Natural killer cell (primary cell): Measurements from ENCODE around the gene MAN1C1. TPM values are rescaled to one million over a fixed set of nuclear protein-coding genes. Genes with fewer than 3 reads are reported as not detected.
A peak's percentile ranks its signal among the peaks of the same experiment; 100 is the strongest.
"Not testable (repeated sequence)": the region's sequence is repeated elsewhere in the genome, so short reads cannot be mapped to it uniquely, and the experiment has no call there.

Source experiments
- ATAC-seq, 3 donors: fragments of 150-1000 bp in 2 of 3; fragments of 200-7000 bp in 1 of 3; cut with Tn5 transposase; 1 replicate in 1 of 3; 2 replicates in 2 of 3; pipeline ENCODE4 v1.10.0; 2021; ENCODE audit warnings: mild to moderate bottlenecking in 2 of 3, moderate library complexity in 2 of 3
- DNase-seq, 2 donors: peaks; one replicate each; pipeline versions ENCODE4 v3.0.0 to v3.0.0-alpha.2; 2013 to 2021; ENCODE audit warnings: mixed read lengths in 1 of 2
- H3K27ac ChIP-seq: one replicate; pipeline ENCODE4 v1.5.1; 2013; ENCODE audit warnings: mild to moderate bottlenecking, low read length
- H3K27me3 ChIP-seq: one replicate; pipeline ENCODE4 v1.6.1; 2013; ENCODE audit warnings: low read length; ENCODE audit not compliant: control insufficient read depth, insufficient read depth
- H3K36me3 ChIP-seq: one replicate; pipeline ENCODE4 v1.6.1; 2013; ENCODE audit warnings: low read length; ENCODE audit not compliant: control insufficient read depth, insufficient read depth
- H3K4me1 ChIP-seq: one replicate; pipeline ENCODE4 v1.6.1; 2013; ENCODE audit warnings: low read length; ENCODE audit not compliant: control insufficient read depth, insufficient read depth
- H3K4me3 ChIP-seq: one replicate; pipeline ENCODE4 v1.5.1; 2013; ENCODE audit warnings: low read length
- H3K9me3 ChIP-seq: one replicate; pipeline ENCODE4 v1.6.1; 2013; ENCODE audit warnings: low read length; ENCODE audit not compliant: control insufficient read depth, insufficient read depth
- H3K27ac Mint-ChIP-seq, 2 donors: one replicate each; pipeline ENCODE4 v1.8.0; 2022; ENCODE audit warnings: mild to moderate bottlenecking in 2 of 2, mixed read lengths in 2 of 2, moderate library complexity in 1 of 2
- H3K27me3 Mint-ChIP-seq, 2 donors: one replicate each; pipeline ENCODE4 v1.8.0; 2022; ENCODE audit warnings: low read depth in 2 of 2, mixed read lengths in 2 of 2
- H3K36me3 Mint-ChIP-seq: one replicate; pipeline ENCODE4 v1.8.0; 2022; ENCODE audit warnings: mixed read lengths
- H3K4me1 Mint-ChIP-seq, 2 donors: one replicate each; pipeline ENCODE4 v1.8.0; 2022; ENCODE audit warnings: mixed read lengths in 2 of 2
- H3K4me3 Mint-ChIP-seq: one replicate; pipeline ENCODE4 v1.8.0; 2022; ENCODE audit warnings: mild to moderate bottlenecking, moderate library complexity, mixed read lengths
- H3K9me3 Mint-ChIP-seq, 2 donors: one replicate each; pipeline ENCODE4 v1.8.0; 2022; ENCODE audit warnings: mixed read lengths in 2 of 2
- CTCF ChIP-seq: fragments of 200-600 bp; IDR thresholded peaks from one replicate; pipeline ENCODE4 v1.8.0; 2022; ENCODE audit warnings: antibody characterized with exemption
- WGBS: methylation state at CpG from one replicate; pipeline ENCODE4 v1.1.7; 2013; ENCODE audit warnings: missing lambda C conversion rate; ENCODE audit not compliant: insufficient coverage; 5-methylcytosine and 5-hydroxymethylcytosine counted together
- intact Hi-C: fragments of 100-400 bp; cut with micrococcal nuclease; formaldehyde crosslinking; loops from one replicate; pipeline ENCODE4 v1.14.2; 2022
- total RNA-seq, 4 donors: library from RNA; stranded (reverse); fragments of 120-200 nt in 1 of 4; gene quantifications; one replicate each; pipeline versions ENCODE4 v1.2.3 to v1.2.4, GENCODE V29; 2013 to 2022

Gene MAN1C1
- total RNA-seq, 3 donors from 2014 or later (not counting 1 experiment from before 2014, with no cell fraction given): 3.6 to 7.5 (median 7.1) TPM

GRCh38 chr1:25587290-25587689 is 29.3 kb upstream of the MAN1C1 start:
- Mint-ChIP-seq H3K27ac (no peak overlapping the region), H3K36me3 (no peaks in the 10 kb centered on the region), H3K4me3 (no peak overlapping the region), H3K4me1 (peaks cover 0 to 12% of the 10 kb centered on the region in 2 donors), H3K9me3 (no peaks in the 10 kb centered on the region), H3K27me3 (peaks cover 0 to 12% of the 10 kb centered on the region in 2 donors)
- no peak overlapping the region for H3K27ac ChIP-seq
- no peaks in the 10 kb centered on the region for H3K36me3 ChIP-seq
- no peaks in the 10 kb centered on the region for H3K27me3 ChIP-seq
- H3K9me3 ChIP-seq: no peaks in the 10 kb centered on the region
- 66% methylated on average over 8 of the region's 8 CpGs for WGBS
- no peak overlapping the region for H3K4me3 ChIP-seq
- intact Hi-C loops: no loop called here
- ATAC-seq: peak; percentile 30 to 52 (median 47)
- no peak for DNase-seq
- peaks cover 20% of the 10 kb centered on the region for H3K4me1 ChIP-seq
- no peak for TF ChIP-seq CTCF

- ATAC-seq, H3K9me3 ChIP-seq, H3K4me3 ChIP-seq, H3K9me3 Mint-ChIP-seq, DNase-seq, H3K36me3 ChIP-seq, intact Hi-C loops, H3K27me3 ChIP-seq, H3K27ac ChIP-seq, H3K4me3 Mint-ChIP-seq, H3K36me3 Mint-ChIP-seq, H3K27ac Mint-ChIP-seq: not testable (repeated sequence)
- 62% methylated on average over 7 of the region's 7 CpGs for WGBS
- peaks cover 20% of the 10 kb centered on the region for H3K4me1 ChIP-seq
- H3K27me3 Mint-ChIP-seq: peaks cover 0 to 12% of the 10 kb centered on the region in 2 donors
- peaks cover 0 to 12% of the 10 kb centered on the region in 2 donors for H3K4me1 Mint-ChIP-seq
Measured at GRCh38 chr1:25588224-25588623, 28.4 kb upstream of the MAN1C1 start.

- H3K4me3 ChIP-seq, H3K9me3 Mint-ChIP-seq, H3K36me3 Mint-ChIP-seq, H3K4me3 Mint-ChIP-seq, DNase-seq, H3K27me3 ChIP-seq, ATAC-seq, H3K36me3 ChIP-seq, H3K27ac Mint-ChIP-seq, intact Hi-C loops, H3K27me3 Mint-ChIP-seq, H3K9me3 ChIP-seq, H3K27ac ChIP-seq: not testable (repeated sequence)
- H3K4me1 Mint-ChIP-seq: peaks cover 0 to 12% of the 10 kb centered on the region in 2 donors
- peaks cover 20% of the 10 kb centered on the region for H3K4me1 ChIP-seq
- WGBS: 92% methylated on average over 12 of the region's 13 CpGs
Measured at GRCh38 chr1:25588786-25589185, 27.8 kb upstream of the MAN1C1 start.

GRCh38 chr1:25590096-25590824 is 26.3 kb upstream of the MAN1C1 start:
- no peaks in the 10 kb centered on the region for H3K36me3 ChIP-seq
- H3K9me3 ChIP-seq: no peaks in the 10 kb centered on the region
- intact Hi-C loops: no loop called here
- no peak for ATAC-seq
- 87% methylated on average over 7 of the region's 8 CpGs for WGBS
- no peak overlapping the region for H3K27ac ChIP-seq
- no peak overlapping the region for H3K4me3 ChIP-seq
- H3K27me3 ChIP-seq: no peaks in the 10 kb centered on the region
- DNase-seq: no peak
- H3K4me3 Mint-ChIP-seq: no peak overlapping the region
- H3K4me1 Mint-ChIP-seq: peaks cover 0 to 7% of the 10 kb centered on the region in 2 donors
- peaks cover 0 to 3% of the 10 kb centered on the region in 2 donors for H3K27me3 Mint-ChIP-seq
- no peak for TF ChIP-seq CTCF
- H3K27ac Mint-ChIP-seq: no peak overlapping the region
- peaks cover 20% of the 10 kb centered on the region for H3K4me1 ChIP-seq
- no peaks in the 10 kb centered on the region for H3K9me3 Mint-ChIP-seq
- H3K36me3 Mint-ChIP-seq: no peaks in the 10 kb centered on the region
